Coronary artery (tissue), 2 donors: ENCODE data around the gene SALL3.

ENCODE experiments used
- DNase-seq: peaks from one replicate; pipeline ENCODE4 v3.0.0-alpha.2; 2017; ENCODE audit warnings: low spot score
- H3K27ac ChIP-seq, 2 donors: fragments of 200-600 bp; sonication (generic); one replicate each; pipeline ENCODE4 v1.5.1; 2016 to 2019
- H3K4me3 ChIP-seq: fragments of 200-600 bp; sonication (generic); 2 replicates; pipeline ENCODE4 v1.5.1; 2016; ENCODE audit warnings: mild to moderate bottlenecking, moderate library complexity
- CTCF ChIP-seq: fragments of 200-600 bp; sonication (generic); IDR thresholded peaks from one replicate; pipeline ENCODE4 v1.5.1; 2019; ENCODE audit warnings: antibody characterized with exemption

Gene SALL3

DNA sequence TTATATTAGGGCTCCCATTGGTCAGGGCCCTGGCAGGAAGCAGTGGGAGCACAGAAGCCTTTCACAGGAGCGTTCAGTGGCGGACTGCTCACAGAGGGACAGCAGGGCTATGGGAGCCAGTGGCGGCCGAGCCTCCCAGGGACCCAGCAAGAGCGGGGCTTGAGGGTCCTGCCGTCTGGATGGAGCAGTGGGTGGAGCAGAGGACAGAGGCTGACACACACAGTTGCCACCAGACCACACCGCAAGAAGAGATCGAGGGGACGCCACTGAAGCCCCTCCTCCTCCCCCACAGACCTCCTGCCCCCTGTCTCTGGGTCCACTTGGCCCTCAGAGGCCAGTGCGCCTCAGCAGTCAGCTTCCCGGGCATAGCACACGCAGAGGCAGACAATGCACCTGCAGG, 39.3 kb downstream of the SALL3 start:
- no peak for TF ChIP-seq CTCF
- DNase-seq = no peak
- no peak overlapping the region for H3K4me3 ChIP-seq
- no peak overlapping the region for H3K27ac ChIP-seq

- H3K27ac ChIP-seq = no peak overlapping the region
- no peak for DNase-seq
- no peak overlapping the region for H3K4me3 ChIP-seq
- TF ChIP-seq CTCF = no peak
Observed at GRCh38 chr18:79019881-79020280, 40.3 kb downstream of the SALL3 start.

DNA sequence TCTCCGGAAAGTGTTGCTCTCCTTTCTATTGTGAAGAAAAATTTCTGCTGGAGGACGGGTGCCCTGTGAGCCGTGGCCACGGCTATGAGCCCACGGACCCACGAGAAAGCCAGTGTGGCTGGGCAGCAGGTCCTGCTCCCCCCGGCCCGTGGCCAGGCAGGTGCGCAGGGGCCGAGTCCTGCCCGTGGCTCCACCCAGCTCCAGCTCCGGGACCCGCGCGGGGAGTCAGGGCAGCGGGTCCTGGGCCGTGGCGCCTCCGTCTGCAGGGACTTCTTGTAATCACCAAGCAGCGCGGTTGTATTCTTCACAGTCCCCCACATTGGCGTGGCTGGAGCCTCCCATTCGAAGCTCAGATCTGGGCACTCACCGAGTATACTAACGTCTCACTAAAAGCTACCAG, 43.0 kb downstream of the SALL3 start:
- H3K27ac ChIP-seq = no peak overlapping the region
- no peak for DNase-seq
- TF ChIP-seq CTCF = no peak

GRCh38 chr18:79026491-79026890, 46.9 kb downstream of the SALL3 start:
- H3K27ac ChIP-seq = no peak overlapping the region
- DNase-seq = no peak
- TF ChIP-seq CTCF = no peak
- H3K4me3 ChIP-seq = no peak overlapping the region

More for the DNA sequence above, 43.0 kb downstream of the SALL3 start:
- no peak overlapping the region for H3K4me3 ChIP-seq

GRCh38 chr18:79030680-79031079, 51.1 kb downstream of the SALL3 start:
- Histone ChIP-seq H3K27ac (no peak overlapping the region), H3K4me3 (no peak overlapping the region)
- no peak for TF ChIP-seq CTCF
- no peak for DNase-seq

- no peak overlapping the region for H3K4me3 ChIP-seq
- H3K27ac ChIP-seq = no peak overlapping the region
- no peak for TF ChIP-seq CTCF
- no peak for DNase-seq
Observed at GRCh38 chr18:79042276-79042675, 62.7 kb downstream of the SALL3 start.

DNA sequence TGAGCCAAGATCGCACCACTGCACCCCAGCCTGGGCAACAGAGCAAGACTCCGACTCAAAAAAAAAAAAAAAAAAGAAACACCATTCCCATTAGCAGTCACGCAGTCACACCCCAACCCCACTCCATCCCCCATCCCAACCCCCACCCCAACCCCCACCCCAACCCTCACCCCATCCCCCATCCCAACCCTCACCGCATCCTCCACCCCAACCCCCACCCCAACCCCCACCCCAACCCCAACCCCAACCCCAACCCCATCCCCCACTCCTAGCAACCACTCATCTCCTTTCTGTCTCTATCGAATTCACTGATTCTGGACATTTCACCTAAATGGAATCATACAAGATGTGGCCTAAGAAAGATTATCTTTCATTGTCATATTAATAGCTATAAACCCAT, 63.7 kb downstream of the SALL3 start:
- no peak overlapping the region for H3K27ac ChIP-seq
- no peak for DNase-seq
- TF ChIP-seq CTCF = no peak
- no peak overlapping the region for H3K4me3 ChIP-seq
